Neural cell (in vitro differentiated cells): ENCODE data around the gene GRIA1.

Experiments
- CTCF ChIP-seq: fragments of 450-650 bp; IDR thresholded peaks from 2 replicates; pipeline ENCODE4 v1.5.1; 2014; ENCODE audit warnings: antibody characterized with exemption, mild to moderate bottlenecking, moderate library complexity; ENCODE audit not compliant: poor library complexity, severe bottlenecking
- EZH2 ChIP-seq: fragments of 200-600, 300-800 bp; shearing (Covaris generic), sonication (generic); IDR thresholded peaks from 2 replicates; pipeline ENCODE4 v1.6.1; 2014; ENCODE audit warnings: antibody characterized with exemption, low read length, borderline replicate concordance, mild to moderate bottlenecking; ENCODE audit not compliant: insufficient read depth, poor library complexity, severe bottlenecking
- POLR2AphosphoS5 ChIP-seq: IDR thresholded peaks from 2 replicates; pipeline ENCODE4 v1.6.1; 2012
- REST ChIP-seq: IDR thresholded peaks from 2 replicates; pipeline ENCODE4 v1.6.1; 2012; ENCODE audit warnings: borderline replicate concordance

- TF ChIP-seq CTCF (no peak), POLR2AphosphoS5 (no peak), REST (no peak), EZH2 (no peak)
These were observed 326.4 kb downstream of the GRIA1 start for GRCh38 chr5:153816870-153817269.
